Activated CD8-positive, alpha-beta memory T cell treated with anti-CD3 and anti-CD28 coated beads, Interleukin-2, amount 50 U/mL, for 48 hours (primary cell): ENCODE results near the gene YJEFN3.

Source experiments
- DNase-seq: peaks from one replicate; pipeline ENCODE4 v3.0.0-alpha.2; 2020

Gene YJEFN3

DNA sequence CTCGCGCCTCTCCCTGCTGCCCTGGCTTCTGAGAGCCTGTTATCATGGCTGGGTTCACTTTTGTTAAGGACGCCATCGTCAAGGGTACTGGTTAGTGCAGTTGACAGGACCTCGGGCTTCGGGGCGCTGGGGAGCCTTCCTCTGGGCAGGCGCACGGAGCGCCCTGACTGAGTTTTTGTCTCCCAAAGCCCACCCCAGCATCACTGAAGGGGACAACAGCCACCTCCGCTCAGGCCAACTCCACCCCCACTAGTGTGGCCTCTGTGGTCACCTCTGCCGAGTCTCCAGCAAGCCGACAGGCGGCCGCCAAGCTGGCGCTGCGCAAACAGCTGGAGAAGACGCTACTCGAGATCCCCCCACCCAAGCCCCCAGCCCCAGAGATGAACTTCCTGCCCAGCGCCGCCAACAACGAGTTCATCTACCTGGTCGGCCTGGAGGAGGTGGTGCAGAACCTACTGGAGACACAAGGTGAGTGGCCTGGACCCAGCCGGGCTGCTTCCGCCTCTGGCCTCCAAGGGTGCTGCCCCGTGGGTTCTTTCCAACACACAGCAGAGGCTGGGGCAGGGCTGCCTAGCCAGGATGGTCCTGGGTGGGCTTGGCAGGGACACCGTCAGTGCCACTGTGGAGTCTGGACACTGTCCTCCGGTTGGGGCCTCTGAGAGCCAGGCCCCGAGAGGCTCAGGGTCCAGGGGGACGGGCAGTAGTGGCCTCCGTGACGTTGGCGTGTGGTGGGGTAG, 30.3 kb upstream of the YJEFN3 start:
- no peak for DNase-seq

DNA sequence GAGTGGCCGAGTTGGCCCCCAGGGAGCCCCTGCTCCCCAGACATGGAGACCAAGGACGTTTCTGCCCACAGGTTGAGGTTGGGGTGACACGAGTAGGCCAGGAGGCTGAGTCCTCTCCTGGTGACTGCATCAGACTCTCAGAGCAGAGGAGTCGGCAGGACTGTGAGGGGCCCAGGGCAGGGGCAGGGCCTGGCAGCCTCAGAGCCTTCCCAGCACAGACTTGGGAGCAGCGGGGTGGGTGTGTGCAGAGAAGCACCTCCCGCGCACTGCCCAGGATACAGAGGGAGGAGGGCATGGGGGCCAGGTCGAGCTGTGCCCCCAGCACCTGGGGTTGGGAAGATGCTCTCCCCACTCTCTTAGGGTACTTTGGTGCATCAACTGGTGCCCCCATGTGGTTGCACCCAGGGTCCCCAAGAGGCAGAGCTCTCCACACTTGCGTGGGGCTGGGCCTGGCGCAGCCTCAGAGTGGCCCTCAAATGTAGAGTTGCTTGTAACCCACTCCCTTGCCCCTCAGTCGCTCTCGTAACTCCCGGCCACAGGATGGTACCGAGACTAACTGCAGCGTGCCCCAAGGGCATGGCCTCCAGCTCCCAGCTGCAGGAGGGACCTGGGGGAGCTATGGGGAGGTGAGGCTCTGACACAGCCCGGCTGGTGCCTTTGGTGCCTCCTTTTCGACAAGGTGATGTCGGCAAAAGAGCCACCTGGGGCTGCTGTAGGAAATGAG, 29.3 kb upstream of the YJEFN3 start:
- DNase-seq, result no peak

DNA sequence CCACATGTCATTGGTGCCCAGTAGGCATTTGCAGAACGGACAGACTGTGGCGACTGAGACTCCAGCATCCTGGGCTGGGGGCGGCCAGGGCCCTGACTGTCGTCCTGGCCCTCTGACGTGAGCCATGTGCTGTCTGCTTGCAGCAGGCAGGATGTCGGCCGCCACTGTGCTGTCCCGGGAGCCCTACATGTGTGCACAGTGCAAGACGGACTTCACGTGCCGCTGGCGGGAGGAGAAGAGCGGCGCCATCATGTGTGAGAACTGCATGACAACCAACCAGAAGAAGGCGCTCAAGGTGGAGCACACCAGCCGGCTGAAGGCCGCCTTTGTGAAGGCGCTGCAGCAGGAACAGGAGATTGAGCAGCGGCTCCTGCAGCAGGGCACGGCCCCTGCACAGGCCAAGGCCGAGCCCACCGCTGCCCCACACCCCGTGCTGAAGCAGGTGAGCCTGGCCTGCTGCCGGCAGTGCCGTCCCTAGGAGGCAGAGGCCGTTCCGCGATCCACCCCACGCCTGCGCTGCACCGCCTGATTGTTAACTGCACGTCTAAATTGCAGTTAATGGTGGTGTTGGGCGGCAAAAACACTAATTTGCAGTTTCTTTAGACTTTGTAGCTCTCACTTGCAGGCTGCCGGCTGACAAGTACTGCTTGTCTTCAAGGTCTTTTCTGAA, 27.6 kb upstream of the YJEFN3 start:
- DNase-seq, result no peak

DNA sequence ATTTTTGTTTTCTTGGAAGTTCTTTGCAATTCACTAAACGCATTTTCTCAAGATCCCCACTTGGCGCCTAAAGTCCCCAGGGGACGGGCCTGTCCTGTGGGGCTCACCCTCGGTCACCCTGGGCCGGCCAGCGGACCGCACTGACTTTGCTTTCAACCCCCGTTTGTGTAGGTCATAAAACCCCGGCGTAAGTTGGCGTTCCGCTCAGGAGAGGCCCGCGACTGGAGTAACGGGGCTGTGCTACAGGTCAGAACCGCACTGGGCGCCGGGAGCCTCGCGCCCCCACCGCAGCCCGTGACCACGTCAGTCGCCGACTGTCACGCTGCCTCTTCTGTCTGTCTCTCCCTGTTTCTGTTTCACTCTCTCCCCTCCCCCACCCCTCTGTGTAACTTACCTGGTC, 26.9 kb upstream of the YJEFN3 start:
- no peak for DNase-seq

DNA sequence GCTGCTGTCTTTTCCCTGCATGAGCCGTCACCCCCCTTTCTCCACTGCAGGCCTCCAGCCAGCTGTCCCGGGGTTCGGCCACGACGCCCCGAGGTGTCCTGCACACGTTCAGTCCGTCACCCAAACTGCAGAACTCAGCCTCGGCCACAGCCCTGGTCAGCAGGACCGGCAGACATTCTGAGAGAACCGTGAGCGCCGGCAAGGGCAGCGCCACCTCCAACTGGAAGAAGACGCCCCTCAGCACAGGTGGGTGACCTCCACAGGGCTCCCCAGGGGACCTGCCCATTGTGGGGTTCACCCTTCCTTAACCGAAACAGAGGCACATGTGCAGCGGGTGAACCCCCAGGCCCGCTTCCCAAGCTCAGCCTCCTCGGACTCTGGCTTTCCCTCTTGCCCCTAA, 26.4 kb upstream of the YJEFN3 start:
- no peak for DNase-seq

DNA sequence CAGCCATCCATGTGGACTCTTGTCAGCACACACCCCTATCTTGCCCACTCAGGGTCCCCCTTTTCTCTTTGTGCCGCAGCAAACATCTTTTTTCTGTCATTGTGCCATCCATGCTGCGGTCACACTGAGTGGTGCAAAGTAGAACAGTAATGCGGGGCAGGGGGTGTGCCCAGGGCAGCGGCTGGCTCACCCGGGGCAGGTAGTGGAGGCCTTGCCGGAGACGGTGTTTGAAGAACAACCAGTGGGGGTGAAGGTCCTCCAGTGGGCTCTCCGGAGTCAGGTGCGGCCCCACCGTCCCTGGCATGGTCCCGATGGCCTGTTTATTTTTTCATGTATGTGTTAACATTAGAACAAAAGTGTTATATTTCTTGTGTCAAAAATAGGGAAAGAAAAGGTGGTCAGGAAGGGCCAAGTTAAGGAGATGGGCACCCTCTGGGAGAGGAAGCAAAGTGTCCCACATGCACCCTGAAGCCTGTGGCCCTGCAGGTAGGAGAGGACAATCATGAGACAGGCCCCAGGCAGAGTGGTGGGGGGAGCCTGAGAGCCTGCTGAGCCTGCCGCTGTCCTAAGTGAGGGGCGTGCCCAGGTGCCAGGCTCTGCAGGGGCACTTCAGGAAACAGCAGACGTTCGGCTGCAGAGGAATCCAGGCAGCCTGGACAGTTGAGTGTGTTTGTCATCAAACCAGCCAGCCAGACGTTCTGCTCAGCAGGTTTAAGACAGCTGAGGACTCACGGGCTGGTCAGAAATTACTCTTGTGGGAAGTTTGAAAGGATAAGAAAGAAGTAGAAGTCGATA, 25.7 kb upstream of the YJEFN3 start:
- DNase-seq, result no peak

DNA sequence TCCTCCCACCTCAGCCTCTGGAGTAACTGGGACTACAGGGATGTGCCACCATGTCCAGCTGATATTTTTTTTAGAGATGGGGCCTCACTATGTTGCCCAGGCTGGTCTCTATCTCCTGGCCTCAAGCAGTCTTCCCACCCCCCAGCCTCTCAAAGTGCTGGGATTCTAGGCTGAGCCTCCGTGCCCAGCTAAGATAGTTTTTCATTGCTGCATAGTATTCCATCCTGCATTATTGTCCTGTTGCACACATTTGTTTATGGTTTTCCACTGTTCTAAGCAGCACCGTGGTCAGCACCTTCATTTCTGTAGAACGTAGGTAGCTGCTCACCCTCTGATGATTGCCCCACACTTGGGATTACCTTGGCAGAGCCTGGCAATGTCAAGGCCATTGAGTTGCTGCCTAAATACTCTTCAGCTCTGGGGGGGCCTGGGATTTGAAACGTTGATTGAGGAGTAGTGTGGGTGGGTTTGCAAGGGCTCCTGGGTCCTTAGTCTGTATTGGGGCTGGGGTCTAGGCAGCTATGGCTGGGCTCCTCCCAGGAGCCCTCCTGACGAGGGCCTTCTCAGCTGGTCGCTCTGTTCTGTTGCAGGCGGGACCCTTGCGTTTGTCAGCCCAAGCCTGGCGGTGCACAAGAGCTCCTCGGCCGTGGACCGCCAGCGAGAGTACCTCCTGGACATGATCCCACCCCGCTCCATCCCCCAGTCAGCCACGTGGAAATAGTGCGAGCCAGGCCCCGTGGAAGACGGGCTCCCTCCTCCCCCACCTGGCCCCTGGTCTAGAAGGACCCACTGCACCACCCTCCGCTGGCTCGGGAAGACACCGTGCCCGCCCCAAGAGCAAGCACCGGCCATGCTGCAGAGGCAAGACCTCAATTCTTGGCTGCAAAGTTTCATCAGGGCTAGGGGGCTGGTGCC, 23.7 kb upstream of the YJEFN3 start:
- DNase-seq, result no peak

DNA sequence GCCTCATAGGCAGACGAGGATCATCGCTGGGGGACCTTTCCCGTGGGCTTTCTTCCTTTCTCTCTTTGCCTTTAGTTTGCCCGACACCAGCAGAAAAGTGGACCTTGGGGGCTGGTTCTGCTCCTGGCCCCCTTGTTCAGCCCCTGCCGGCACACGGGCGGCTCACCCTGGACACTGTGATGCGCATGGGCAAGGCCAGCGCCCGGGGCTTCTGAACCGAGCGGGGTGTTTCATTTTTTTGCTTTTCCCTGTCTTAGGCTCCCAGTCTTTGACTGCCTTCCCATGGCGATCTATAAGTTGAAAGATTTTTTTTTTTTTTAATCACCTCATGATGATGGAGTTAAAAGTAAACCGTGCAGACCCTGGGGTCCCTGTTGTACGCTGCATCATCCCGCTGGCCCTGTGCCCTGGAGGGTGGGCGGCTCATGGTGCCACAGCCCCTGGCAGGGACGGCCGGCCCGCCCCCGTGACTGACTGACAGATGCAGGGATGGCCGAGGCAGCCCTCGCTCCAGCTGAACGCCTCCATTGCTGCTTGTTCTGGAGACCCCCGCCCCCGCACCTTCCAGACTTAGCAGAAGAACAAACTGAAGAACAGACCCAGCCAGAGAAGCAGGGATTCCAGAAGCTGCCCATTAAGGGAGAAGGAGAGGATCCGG, 22.9 kb upstream of the YJEFN3 start:
- DNase-seq, result no peak

DNA sequence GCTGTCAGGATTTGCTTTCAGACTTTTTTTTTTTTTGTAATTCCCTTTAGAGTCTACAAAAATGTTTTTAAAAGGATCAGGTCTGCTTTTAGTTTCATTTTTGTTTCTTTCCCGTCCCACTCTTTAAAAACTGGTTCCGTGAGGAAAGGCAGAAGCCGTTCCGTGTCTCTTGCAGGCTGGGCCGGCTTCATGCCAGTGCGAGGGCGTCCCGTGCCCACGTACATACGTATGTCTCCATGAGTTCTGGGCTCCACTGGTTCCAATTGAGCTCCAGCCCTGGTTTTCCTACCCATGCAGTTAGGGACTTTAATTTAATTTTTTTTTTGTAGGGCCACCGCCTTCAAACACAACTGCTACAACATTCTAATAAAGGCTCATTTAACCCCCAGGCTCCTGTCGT, 22.1 kb upstream of the YJEFN3 start:
- DNase-seq, result no peak

DNA sequence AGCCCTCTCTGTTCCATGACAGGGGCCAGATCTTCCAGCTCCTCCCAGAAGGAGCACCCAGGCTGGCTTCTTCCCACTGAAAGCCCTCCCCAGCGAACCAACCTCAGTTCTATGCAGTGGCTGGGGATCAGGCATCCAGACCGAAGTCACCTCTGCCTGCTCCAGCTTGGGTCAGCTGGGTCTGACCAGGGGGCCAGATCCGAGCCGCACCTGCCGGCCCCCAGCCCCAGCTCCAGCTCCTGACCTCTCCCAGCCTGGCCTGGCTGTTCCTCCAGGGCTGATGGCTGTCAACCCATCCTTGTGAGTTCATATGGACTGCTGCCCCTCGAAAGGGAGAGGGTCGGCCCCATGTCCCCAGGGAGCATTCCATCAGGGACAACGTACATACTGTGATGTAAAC, 21.4 kb upstream of the YJEFN3 start:
- no peak for DNase-seq

DNA sequence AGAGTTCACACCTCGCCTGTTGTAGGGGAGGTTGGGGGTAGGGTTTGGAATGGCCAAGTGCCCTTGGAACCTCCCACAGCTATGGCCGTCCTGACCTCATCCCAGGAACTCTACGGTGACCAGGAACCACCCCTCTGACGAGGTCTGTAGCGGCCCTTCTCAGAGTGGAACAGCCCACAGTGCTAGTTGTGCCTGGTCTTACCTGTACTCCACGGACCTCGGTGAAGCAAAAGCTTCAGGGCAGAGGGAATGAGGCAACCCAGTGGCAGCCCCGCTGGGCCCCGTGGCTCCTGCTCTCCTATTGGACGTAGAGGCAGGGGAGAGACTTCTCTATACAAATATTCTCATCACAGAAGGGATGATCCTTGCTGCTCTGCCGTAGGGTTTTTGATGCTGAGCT, 20.5 kb upstream of the YJEFN3 start:
- DNase-seq, result no peak

DNA sequence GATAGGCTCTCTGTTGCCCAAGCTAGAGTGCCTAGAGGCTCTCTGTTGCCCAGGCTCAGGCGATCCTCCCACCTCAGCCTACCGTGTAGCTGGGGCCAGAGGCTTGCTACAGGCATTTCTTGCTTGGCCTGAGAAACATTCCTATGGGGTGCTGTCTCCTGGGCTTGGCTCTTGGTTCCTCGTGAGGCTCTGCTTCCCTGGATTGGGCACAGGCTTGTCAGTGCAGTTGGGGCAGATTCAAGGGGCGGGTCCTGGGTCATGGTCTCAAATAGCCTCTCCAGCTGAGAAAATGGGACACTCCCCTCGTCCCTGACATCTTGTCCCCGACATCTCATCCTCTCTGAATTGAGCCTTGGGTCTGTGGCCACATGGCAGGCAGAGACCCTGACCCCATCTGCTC, 18.3 kb upstream of the YJEFN3 start:
- DNase-seq, result no peak

DNA sequence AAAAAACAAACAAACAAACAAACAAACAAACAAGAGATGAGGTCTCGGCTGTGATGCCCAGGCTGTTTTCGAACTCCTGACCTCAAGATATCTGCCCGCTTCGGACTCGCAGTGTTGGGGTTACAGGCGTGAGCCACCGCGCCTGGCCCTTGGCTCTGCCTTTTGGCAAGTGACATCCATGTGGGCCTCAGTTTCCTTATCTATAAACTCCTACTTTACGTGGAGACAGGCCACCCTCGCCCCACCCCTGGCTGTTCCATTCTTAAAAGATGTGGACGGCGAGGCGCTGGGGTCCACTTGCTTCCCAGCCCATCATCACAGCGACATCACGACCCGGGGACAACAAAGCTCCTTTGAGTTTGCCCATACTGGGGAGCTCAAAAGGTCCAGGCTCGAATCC, 15.0 kb upstream of the YJEFN3 start:
- no peak for DNase-seq

DNA sequence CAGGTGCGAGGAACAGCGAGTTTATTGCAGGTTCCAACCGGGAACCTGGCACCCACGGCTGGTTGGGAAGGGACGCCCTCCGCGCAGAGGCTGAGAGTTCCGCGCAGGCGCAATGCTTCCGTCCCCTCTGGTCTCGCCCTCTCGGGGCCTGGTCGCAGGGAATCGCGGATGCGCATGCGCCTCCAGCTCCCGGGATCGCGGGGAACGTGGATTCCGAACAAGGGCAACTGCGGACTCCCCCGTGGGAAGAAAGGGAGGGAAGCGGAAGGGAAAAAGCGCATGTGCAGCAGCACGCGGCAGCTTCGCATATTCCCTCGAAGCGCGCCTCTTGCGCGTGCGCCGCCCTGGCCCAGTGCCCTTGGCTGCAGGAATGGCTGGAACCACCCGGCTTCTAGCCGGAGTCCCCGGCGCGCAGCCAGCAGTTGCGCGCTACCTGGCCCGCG, 14.5 kb upstream of the YJEFN3 start:
- DNase-seq, result no peak

DNA sequence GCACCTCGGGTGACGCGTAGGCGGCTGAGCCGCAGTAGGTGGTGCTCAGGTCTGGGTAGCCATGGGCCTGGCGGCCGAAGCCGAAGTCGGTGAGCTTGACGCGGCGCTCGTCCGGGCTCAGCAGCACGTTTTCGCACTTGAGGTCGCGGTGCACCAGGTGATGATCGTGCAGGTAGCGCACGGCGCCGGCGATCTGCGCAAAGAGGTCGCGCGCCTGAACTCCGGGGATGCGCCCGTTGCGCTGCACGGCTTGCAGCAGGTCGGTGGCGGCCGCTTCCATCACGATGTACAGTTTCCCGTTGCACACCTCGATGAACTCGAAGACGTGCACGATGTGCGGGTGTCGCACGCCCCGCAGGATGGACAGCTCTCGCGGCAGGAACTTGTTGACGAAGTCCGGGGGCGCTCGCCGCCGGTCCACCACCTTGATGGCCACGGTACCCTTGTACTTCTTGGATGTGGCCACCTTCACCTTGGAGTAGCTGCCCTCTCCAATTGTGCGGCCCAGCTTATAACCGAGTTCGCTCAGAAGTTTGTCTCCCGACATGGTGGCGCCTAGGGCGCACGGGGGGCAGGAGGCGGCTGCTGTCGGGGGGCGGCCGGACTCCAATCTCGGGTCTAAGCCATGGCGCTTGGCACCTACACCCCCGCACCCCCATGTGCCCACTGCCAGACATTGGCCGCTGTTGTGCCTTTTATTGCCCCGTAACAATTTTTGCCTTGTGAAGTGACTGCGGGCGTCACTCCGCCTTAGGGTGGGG, 13.7 kb upstream of the YJEFN3 start, which contains the start of gene TSSK6:
TSS of gene TSSK6 (minus strand) at position 668 of the 761 bp plus-strand sequence. CDS start at position 547, 121 bp downstream.
- DNase-seq, result no peak

DNA sequence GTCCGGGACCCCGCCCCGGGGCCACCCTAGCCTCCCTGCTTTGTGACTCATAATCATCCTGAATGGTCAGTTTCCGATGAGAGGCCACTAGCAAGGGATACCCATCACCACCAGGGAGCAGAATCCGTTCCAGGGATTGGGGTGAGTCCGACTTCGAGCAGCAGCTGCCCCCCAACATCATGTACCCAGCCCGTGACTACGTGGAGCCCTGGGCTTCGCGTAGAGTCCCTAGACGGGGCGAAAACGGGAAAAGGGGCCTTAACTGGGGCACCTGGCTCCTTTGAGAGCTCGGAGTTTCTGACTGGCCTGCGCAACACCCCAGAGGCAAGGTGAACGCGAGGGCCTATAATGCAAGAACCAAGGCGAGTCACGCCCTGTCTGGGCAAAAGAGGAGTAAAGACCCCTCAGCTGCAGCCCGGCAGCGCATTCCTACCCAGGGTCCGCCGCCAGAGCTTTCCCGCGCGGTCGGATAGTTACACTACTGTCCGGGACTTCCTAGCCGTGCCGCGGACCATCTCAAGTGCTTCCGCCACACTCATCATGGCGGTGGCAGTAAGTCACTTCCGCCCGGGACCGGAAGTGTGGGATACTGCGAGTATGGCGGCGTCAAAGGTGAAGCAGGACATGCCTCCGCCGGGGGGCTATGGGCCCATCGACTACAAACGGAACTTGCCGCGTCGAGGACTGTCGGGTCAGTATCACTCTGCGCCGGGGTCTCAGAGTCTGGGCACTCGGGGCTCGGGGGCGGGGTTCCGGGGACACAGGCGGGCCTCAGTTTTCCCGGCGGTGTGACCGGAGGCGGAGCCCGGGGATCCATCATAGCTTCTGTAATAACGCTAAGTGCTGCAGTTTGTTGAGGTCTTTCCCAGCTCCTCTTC, 12.8 kb upstream of the YJEFN3 start, which contains the start of gene NDUFA13:
TSS of gene NDUFA13 (plus strand) at position 584 of the 878 bp plus-strand sequence. CDS start at position 598, 14 bp downstream.
- peak; percentile 99 for DNase-seq

DNA sequence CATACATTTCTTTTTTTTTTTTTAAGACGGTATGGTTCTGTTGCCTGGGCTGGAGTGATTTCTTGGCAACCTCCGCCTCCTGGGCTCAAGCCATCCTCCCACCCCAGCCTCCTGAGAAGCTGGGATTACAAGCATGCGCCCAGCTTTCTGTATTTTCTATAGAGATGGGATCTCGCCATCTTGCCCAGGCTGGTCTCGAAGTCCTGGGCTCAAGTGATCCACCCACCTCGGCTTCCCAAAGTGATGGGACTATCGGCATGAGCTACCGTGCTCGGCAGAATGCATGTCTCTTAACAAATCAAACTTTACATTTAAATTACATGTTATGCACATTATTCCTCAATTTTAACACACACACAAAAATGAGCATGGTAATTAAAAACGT, 11.5 kb upstream of the YJEFN3 start:
- no peak for DNase-seq

DNA sequence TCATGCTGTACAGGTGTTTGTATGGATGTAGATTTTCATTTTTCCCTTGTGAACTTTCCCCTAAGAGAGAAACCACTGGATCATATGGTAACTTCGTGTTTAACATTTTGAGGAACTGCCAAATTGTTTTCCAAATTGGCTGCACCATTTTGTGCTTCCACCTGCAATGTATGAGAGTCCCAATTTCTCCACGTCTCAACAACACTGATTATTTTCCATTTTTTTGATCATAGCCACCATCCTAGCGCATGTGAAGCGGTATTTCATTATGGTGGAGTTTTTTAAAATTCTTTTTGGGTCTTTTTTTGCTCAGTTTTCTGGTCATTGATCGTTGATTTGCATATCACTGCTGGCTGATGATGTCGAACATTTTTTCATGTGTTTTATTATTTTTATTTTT, 7.7 kb upstream of the YJEFN3 start:
- no peak for DNase-seq

DNA sequence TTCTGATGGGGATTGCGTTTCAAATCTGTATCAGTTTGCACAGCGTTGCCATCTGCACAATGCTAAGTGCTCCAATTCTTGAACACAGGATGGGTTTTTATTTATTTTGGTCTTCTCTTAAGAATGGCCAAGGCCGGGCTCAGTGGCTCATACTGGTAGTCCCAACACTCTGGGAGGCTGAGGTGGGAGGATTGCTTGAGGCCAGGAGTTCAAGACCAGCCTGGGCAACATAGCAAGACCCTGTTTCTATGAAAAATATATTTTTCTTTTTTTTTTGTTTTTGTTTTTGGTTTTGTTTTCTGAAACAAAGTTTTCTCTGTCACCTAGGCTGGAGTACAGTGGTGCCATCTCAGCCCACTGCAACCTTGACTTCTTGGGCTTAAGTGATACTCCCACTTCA, 5.5 kb upstream of the YJEFN3 start:
- DNase-seq, result no peak
